Measurements from ENCODE around the gene EGFLAM.

Gene EGFLAM

GRCh38 chr5:38509185-38509584, 250.8 kb downstream of the EGFLAM start:
- no peak for TF ChIP-seq CTCF (IDR thresholded peaks at IDR 0.05; ENCODE audit: low read depth, low read length)
- DNase-seq (ENCODE audit: extremely low read depth, low read depth) = no peak
